ENCODE results near the gene MTUS2. TPM values are rescaled to one million over a fixed set of nuclear protein-coding genes. Genes with fewer than 3 reads are reported as not detected.

The MTUS2 gene
- total and polyA plus RNA-seq, 2 of the 8 experiments (the other 6 are each of a cell fraction or from before 2014, with no cell fraction given), result 0.18 to 0.80 TPM

DNA sequence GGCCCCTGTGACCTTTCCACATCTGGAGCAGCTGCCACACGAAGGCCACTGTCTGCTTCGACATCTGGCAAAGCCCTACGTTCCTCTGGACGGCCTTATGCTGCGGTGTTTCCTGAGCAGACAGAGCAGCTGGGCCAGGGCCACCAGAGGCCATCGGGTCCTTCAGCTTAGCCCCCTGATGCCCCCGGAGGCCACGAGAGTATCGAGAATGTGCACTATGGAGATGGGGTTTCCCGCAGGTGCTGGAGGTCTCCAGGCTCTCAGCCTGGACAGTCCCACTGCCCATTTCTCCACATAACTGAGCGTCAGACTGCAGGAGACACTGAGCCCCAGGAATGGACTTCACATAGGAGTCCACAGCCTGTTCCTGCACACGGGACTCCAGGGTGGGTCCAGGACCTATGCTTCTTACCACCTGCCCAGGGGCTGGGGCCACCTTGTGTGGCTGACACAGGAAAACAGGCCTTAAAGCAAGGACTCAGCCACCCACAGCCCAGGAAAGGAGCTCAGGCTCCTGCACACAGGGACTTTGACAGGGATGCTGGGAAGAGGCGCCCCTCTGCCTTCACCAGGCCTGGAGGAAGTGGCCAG lies 694.7 kb downstream of the MTUS2 start:
- peaks cover 1% of the 10 kb centered on the region; the same call in 1 of the 2 replicates for H3K23me2 ChIP-seq (ENCODE audit: low read depth, low read length)
- peaks cover 3 to 16% of the 10 kb centered on the region in 2 experiments for H4K20me1 ChIP-seq (replicated peaks in 1 of 2; ENCODE audit: control insufficient read depth in 1 of 2, insufficient read depth in 2 of 2, low read length in 2 of 2)
- DNase-seq (ENCODE audit: low read depth in 1 of 2, low spot score in 2 of 2) (no peak), FAIRE-seq (no peak)
- H4K91ac ChIP-seq (replicated peaks; ENCODE audit: insufficient read length, low read length), result no peak overlapping the region
- no peaks in the 10 kb centered on the region; the same call in none of the 2 replicates for H3K79me1 ChIP-seq (ENCODE audit: low read depth, low read length)
- no peak overlapping the region for H4K5ac ChIP-seq (ENCODE audit: insufficient read length, low read depth, low read length)
- no peak overlapping the region for H3K4ac ChIP-seq (replicated peaks; ENCODE audit: insufficient read length, low read depth, low read length)
- no peak overlapping the region for H2AFZ ChIP-seq (ENCODE audit: low read length)
- no peaks in the 10 kb centered on the region for H3K27me3 ChIP-seq (replicated peaks in 1 of 4; ENCODE audit: control insufficient read depth in 3 of 4, extremely low read depth in 1 of 4, insufficient read depth in 3 of 4, low read length in 3 of 4)
- ChIA-PET POLR2A (ENCODE audit: partially characterized antibody) (interaction anchor here (1.2 to 1.5 kb wide), 3 partner anchors 8 to 81 kb away, joined by 3 to 4 read pairs (median 4); partner anchors contain the start of gene SLC7A1), CTCF (ENCODE audit: partially characterized antibody) (interaction anchor here (0.7 to 1.7 kb wide), 5 partner anchors 22 to 190 kb away, joined by 3 to 4 read pairs (median 3); no protein-coding TSS in a partner anchor)
- H3K9ac ChIP-seq (replicated peaks in 1 of 4; ENCODE audit: extremely low read depth in 1 of 4, low read depth in 3 of 4, low read length in 3 of 4), result no peak overlapping the region
- no peak overlapping the region for H3K14ac ChIP-seq (ENCODE audit: insufficient read length)
- H4K8ac ChIP-seq (ENCODE audit: extremely low read depth, insufficient read depth, low read length), result no peak overlapping the region
- no peak overlapping the region for H3K4me2 ChIP-seq (ENCODE audit: insufficient read depth in 1 of 2, low read depth in 2 of 2, low read length in 2 of 2)
- peaks cover 7 to 65% (median 53%) of the 10 kb centered on the region in 4 experiments; a peak in 7 of 8 replicates for H3K36me3 ChIP-seq (ENCODE audit: control insufficient read depth in 2 of 4, insufficient read depth in 4 of 4, low read length in 3 of 4)
- H3K27ac ChIP-seq (ENCODE audit: low read depth, low read length), result no peak overlapping the region
- no peak overlapping the region for H3K18ac ChIP-seq (ENCODE audit: extremely low read depth, low read length)
- H2BK120ac ChIP-seq (replicated peaks; ENCODE audit: low read depth, low read length), result no peak overlapping the region
- H2BK12ac ChIP-seq (ENCODE audit: low read depth, low read length), result no peak overlapping the region
- WGBS, 2 experiments (ENCODE audit: extremely low coverage in 1 of 2, insufficient coverage in 1 of 2, insufficient read length in 1 of 2, insufficient replicate concordance in 2 of 2, low coverage in 1 of 2, low lambda C conversion rate in 2 of 2, missing lambda C conversion rate in 1 of 2), result 78% methylated on average over 13 of the region's 13 CpGs; no CpG with 5 or more reads in 1 of the 2 experiments
- no peaks in the 10 kb centered on the region for H3K4me1 ChIP-seq (replicated peaks in 1 of 4; ENCODE audit: control insufficient read depth in 3 of 4, insufficient read depth in 4 of 4, low read length in 3 of 4)
- no peak overlapping the region for H2BK20ac ChIP-seq (ENCODE audit: low read length)
- H2BK15ac ChIP-seq (ENCODE audit: low read length), result no peak overlapping the region
- no peaks in the 10 kb centered on the region for H3K79me2 ChIP-seq (ENCODE audit: control insufficient read depth in 1 of 2, insufficient read depth in 2 of 2, low read length in 2 of 2)
- no peak overlapping the region for H3K56ac ChIP-seq (replicated peaks; ENCODE audit: insufficient read length, low read depth, low read length)
- no peak overlapping the region for H2AK5ac ChIP-seq (ENCODE audit: low read depth, low read length)
- H3K9me3 ChIP-seq (ENCODE audit: insufficient read depth in 2 of 2, low read depth in 1 of 2, low read length in 1 of 2), result no peaks in the 10 kb centered on the region
- H3K4me3 ChIP-seq (ENCODE audit: extremely low read depth in 1 of 4, insufficient read depth in 2 of 4, low read depth in 3 of 4, low read length in 4 of 4), result no peak overlapping the region
- H2BK5ac ChIP-seq (ENCODE audit: low read depth, low read length), result no peak overlapping the region
- H3K23ac ChIP-seq (ENCODE audit: insufficient read length), result no peak overlapping the region
- no peak for TF ChIP-seq SRF (IDR thresholded peaks at IDR 0.05; ENCODE audit: low read depth, low read length)
- TF ChIP-seq CHD2 (IDR thresholded peaks at IDR 0.05; ENCODE audit: low read length), result no peak
- TF ChIP-seq HDAC6 (IDR thresholded peaks at IDR 0.05; ENCODE audit: low read depth, low read length), result no peak
